ENCODE data around the gene ZNF777.

DNA sequence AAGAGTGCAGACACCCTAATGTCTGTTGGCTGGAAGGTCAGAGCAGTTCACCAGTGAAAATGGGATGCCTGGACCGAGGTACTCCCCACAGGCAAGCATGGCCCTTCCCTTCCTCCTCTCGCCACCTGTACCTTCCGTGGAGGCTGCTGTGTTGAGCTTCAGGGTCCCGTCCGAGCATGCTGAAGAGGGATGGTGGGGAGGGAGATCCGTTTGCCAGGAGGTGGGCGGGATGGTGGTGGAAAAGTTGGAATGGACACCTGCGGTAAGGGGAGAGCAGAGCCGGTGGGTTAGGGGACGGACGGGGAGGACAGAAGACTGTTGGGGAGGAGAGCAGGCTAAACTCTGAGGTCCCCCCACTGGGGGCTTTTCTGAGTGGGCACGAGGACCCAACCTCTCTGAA lies 15.9 kb upstream of the ZNF777 start:
- TF ChIP-seq CTCF (IDR thresholded peaks at IDR 0.05; ENCODE audit: low read depth, low read length): no peak
- no peak for TF ChIP-seq EZH2phosphoT487 (IDR thresholded peaks at IDR 0.05; ENCODE audit: low read depth)

All from OCI-LY3 (cell line).